Lower leg skin (tissue), 4 donors: ENCODE results near the gene DTX3. TPM values are rescaled to one million over a fixed set of nuclear protein-coding genes. Genes with fewer than 3 reads are reported as not detected.

Experiments
- DNase-seq, 2 donors: peaks; one replicate each; pipeline ENCODE4 v3.0.0-alpha.2; 2019; ENCODE audit warnings: low spot score in 2 of 2
- H3K4me3 ChIP-seq: fragments of 200-600 bp; sonication (generic); 2 replicates; pipeline ENCODE4 v1.5.1; 2017; ENCODE audit warnings: mild to moderate bottlenecking, low read depth; ENCODE audit not compliant: poor library complexity, severe bottlenecking
- CTCF ChIP-seq, 3 donors: fragments of 450-650 bp; IDR thresholded peaks; one replicate each; pipeline ENCODE4 v1.5.1; 2016; ENCODE audit warnings: antibody characterized with exemption in 3 of 3, mild to moderate bottlenecking in 3 of 3, moderate library complexity in 2 of 3
- POLR2A ChIP-seq, 2 donors: fragments of 450-650 bp; IDR thresholded peaks; one replicate each; pipeline ENCODE4 v1.6.1; 2016 to 2017; ENCODE audit warnings: antibody characterized with exemption in 2 of 2, mild to moderate bottlenecking in 1 of 2, moderate library complexity in 1 of 2
- WGBS, 2 donors: methylation state at CpG; one replicate each; pipeline ENCODE4 v1.1.5; 2018; 5-methylcytosine and 5-hydroxymethylcytosine counted together
- intact Hi-C: fragments of 100-400 bp; cut with DNase I; formaldehyde crosslinking; loops from one replicate; pipeline ENCODE4 v1.15.0; 2023; ENCODE audit warnings: low total_unique reads
- total RNA-seq, 4 donors: library from RNA; depleted of rRNA; stranded (reverse); fragments of >200 nt; gene quantifications; one replicate each; pipeline ENCODE4 v1.1.0, GENCODE V29; 2016

The DTX3 gene
- total RNA-seq, 4 donors from 2014 or later = 6.1 to 17.4 (median 11.4) TPM

GRCh38 chr12:57606399-57606798 is 1.8 kb downstream of the DTX3 start:
- WGBS, 2 donors = 50 to 83% methylated on average over 2 of the region's 2 CpGs
- TF ChIP-seq POLR2A (IDR thresholded peaks at IDR 0.05) = no peak
- no peak for TF ChIP-seq CTCF (IDR thresholded peaks at IDR 0.05)
- no peak for DNase-seq
- no peak overlapping the region for H3K4me3 ChIP-seq
- intact Hi-C loops = no loop called here

- H3K4me3 ChIP-seq = no peak overlapping the region
- no peak for DNase-seq
- no peak for TF ChIP-seq CTCF (IDR thresholded peaks at IDR 0.05)
- no peak for TF ChIP-seq POLR2A (IDR thresholded peaks at IDR 0.05)
- WGBS, 2 donors = 89 to 94% methylated on average over 10 to 11 of the region's 11 CpGs
- intact Hi-C loops = no loop called here
Measured at GRCh38 chr12:57606821-57607220, 2.2 kb downstream of the DTX3 start.

GRCh38 chr12:57607958-57608663 is 3.5 kb downstream of the DTX3 start:
- TF ChIP-seq CTCF (IDR thresholded peaks at IDR 0.05) = no peak
- no peak for TF ChIP-seq POLR2A (IDR thresholded peaks at IDR 0.05)
- intact Hi-C loops = no loop called here
- 82 to 83% methylated on average over 12 of the region's 12 CpGs for WGBS, 2 donors
- no peak for DNase-seq
- H3K4me3 ChIP-seq = no peak overlapping the region

GRCh38 chr12:57609101-57609780 is 4.6 kb downstream of the DTX3 start:
- TF ChIP-seq CTCF (IDR thresholded peaks at IDR 0.05) (no peak), POLR2A (IDR thresholded peaks at IDR 0.05) (no peak)
- WGBS, 2 donors = 49 to 52% methylated on average over 19 of the region's 19 CpGs
- no peak overlapping the region for H3K4me3 ChIP-seq
- intact Hi-C loops = no loop called here
- no peak for DNase-seq

- 22 to 24% methylated on average over 17 to 31 of the region's 34 CpGs for WGBS, 2 donors
- DNase-seq = no peak
- TF ChIP-seq CTCF (IDR thresholded peaks at IDR 0.05) = no peak
- TF ChIP-seq POLR2A (IDR thresholded peaks at IDR 0.05) = no peak
- H3K4me3 ChIP-seq = no peak overlapping the region
- intact Hi-C loops = no loop called here
Measured at GRCh38 chr12:57609781-57610553, 5.3 kb downstream of the DTX3 start.
